ENCODE data around the gene CILP. TPM values are rescaled to one million over a fixed set of nuclear protein-coding genes. Genes with fewer than 3 reads are reported as not detected.

Gene CILP
- total RNA-seq, 1 experiment from 2014 or later = not detected

DNA sequence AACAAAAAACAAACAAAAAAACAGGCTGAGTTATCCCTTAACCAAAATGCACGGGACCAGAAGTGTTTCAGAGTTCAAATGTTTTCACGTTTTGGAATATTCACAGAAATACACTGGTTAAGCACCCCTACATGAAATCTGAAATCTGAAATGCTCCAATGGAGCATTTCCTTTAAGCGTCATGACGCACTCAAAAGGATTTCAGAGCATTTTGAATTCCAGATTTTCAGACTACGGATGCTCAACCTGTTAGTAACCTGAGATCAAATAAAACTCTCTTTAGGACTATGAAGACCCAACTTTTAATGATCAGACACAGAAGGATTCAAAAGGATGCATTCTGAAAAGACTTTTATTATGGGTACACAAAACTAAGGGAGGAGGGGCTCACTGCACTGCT, 35.8 kb downstream of the CILP start:
- H3K9ac ChIP-seq (ENCODE audit: low read length) = no peak overlapping the region
- no peak overlapping the region for H2AFZ ChIP-seq (ENCODE audit: low read depth, low read length, poor library complexity, severe bottlenecking)
- no peak for DNase-seq (ENCODE audit: low read depth, low spot score)
- H3K9me3 ChIP-seq (ENCODE audit: control insufficient read depth in 1 of 2, insufficient read depth in 1 of 2, low read depth in 1 of 2, low read length in 2 of 2) = no peaks in the 10 kb centered on the region
- H3K9me2 ChIP-seq (ENCODE audit: insufficient read depth) = no peaks in the 10 kb centered on the region
- no peaks in the 10 kb centered on the region for H3K27me3 ChIP-seq (ENCODE audit: insufficient read depth, low read length)
- no peak overlapping the region for H3K4me2 ChIP-seq (ENCODE audit: low read length)
- no peak for ATAC-seq
- intact Hi-C loops (cut with micrococcal nuclease) = loop anchor here (5.0 kb wide), 1 partner anchor 123 kb away; no protein-coding TSS in a partner anchor
- no peaks in the 10 kb centered on the region for H4K20me1 ChIP-seq (ENCODE audit: insufficient read depth)
- ChIA-PET RAD21 (ENCODE audit: low non-redundant PET in 1 of 2, low total read pairs in 2 of 2, uncharacterized antibody in 2 of 2, unreplicated experiment in 2 of 2) (no interaction called here), CTCF (no interaction called here), POLR2A (no interaction called here)
- no peak overlapping the region for H3K4me3 ChIP-seq (replicated peaks in 1 of 2; ENCODE audit: low read depth in 1 of 2, low read length in 2 of 2)
- TF ChIP-seq SP1 (IDR thresholded peaks at IDR 0.05; ENCODE audit: low read depth) = no peak
- TF ChIP-seq CEBPB (IDR thresholded peaks at IDR 0.05; ENCODE audit: low read depth) = no peak
- TF ChIP-seq ATF3 (IDR thresholded peaks at IDR 0.05) = no peak
- TF ChIP-seq ELF1 (IDR thresholded peaks at IDR 0.05; ENCODE audit: borderline replicate concordance, low read depth) = no peak
- peaks cover 0 to 8% of the 10 kb centered on the region in 2 experiments; a peak in 1 of 4 replicates for H3K4me1 ChIP-seq (ENCODE audit: control insufficient read depth in 1 of 2, insufficient read depth in 2 of 2, low read length in 2 of 2)
- H3K36me3 ChIP-seq (ENCODE audit: control insufficient read depth in 1 of 2, insufficient read depth in 2 of 2, low read length in 2 of 2) = peaks cover 32 to 42% of the 10 kb centered on the region in 2 experiments
- H3K27ac ChIP-seq (ENCODE audit: low read depth, low read length) = no peak overlapping the region
- BruUV-seq (replicated peaks) = no TSS peak
- peaks cover 36% of the 10 kb centered on the region for H3K79me2 ChIP-seq (ENCODE audit: insufficient read depth, low read length)

DNA sequence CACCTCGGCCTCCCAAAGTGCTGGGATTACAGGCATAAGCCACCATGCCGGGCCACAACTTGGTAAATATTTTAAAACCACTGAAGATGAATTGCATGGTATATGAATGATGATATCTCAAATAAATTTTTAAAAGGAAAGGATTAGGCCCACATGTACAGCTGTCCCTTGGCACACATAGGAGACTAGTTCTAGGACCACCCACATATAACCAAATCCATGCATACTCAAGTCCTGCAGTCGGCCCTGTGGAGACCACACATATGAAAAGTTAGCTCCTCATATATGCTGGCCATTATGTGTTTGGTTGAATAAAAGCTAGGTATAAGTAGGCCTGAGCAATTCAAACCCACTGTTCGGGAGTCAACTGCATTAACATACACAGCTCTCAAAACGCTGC, 36.8 kb downstream of the CILP start:
- POLR2A ChIA-PET = interaction anchor here (0.9 kb wide), 1 partner anchor 11 kb away, joined by 4 read pairs; the partner anchor contains the start of gene CLPX
- H3K27ac ChIP-seq (ENCODE audit: low read depth, low read length) = no peak overlapping the region
- no peak overlapping the region for H3K4me2 ChIP-seq (ENCODE audit: low read length)
- DNase-seq (ENCODE audit: low read depth, low spot score) (no peak), ATAC-seq (no peak)
- CTCF ChIA-PET = no interaction called here
- peaks cover 31% of the 10 kb centered on the region for H3K79me2 ChIP-seq (ENCODE audit: insufficient read depth, low read length)
- no peak overlapping the region for H2AFZ ChIP-seq (ENCODE audit: low read depth, low read length, poor library complexity, severe bottlenecking)
- no peak overlapping the region for H3K9ac ChIP-seq (ENCODE audit: low read length)
- H3K27me3 ChIP-seq (ENCODE audit: insufficient read depth, low read length) = no peaks in the 10 kb centered on the region
- intact Hi-C loops (cut with micrococcal nuclease) = no loop called here
- no TSS peak for BruUV-seq (replicated peaks)
- H3K9me2 ChIP-seq (ENCODE audit: insufficient read depth) = no peaks in the 10 kb centered on the region
- peaks cover 26 to 35% of the 10 kb centered on the region in 2 experiments for H3K36me3 ChIP-seq (ENCODE audit: control insufficient read depth in 1 of 2, insufficient read depth in 2 of 2, low read length in 2 of 2)
- H3K9me3 ChIP-seq (ENCODE audit: control insufficient read depth in 1 of 2, insufficient read depth in 1 of 2, low read depth in 1 of 2, low read length in 2 of 2) = no peaks in the 10 kb centered on the region
- H3K4me3 ChIP-seq (replicated peaks in 1 of 2; ENCODE audit: low read depth in 1 of 2, low read length in 2 of 2) = no peak overlapping the region
- RAD21 ChIA-PET (ENCODE audit: low non-redundant PET in 1 of 2, low total read pairs in 2 of 2, uncharacterized antibody in 2 of 2, unreplicated experiment in 2 of 2) = no interaction called here
- peaks cover 0 to 8% of the 10 kb centered on the region in 2 experiments; a peak in 1 of 4 replicates for H3K4me1 ChIP-seq (ENCODE audit: control insufficient read depth in 1 of 2, insufficient read depth in 2 of 2, low read length in 2 of 2)
- no peaks in the 10 kb centered on the region for H4K20me1 ChIP-seq (ENCODE audit: insufficient read depth)
- TF ChIP-seq ZFX (IDR thresholded peaks at IDR 0.05) (no peak), POLR2A (IDR thresholded peaks at IDR 0.05; ENCODE audit: borderline replicate concordance, extremely low read depth, insufficient read depth, insufficient read length) (no peak), CEBPB (IDR thresholded peaks at IDR 0.05; ENCODE audit: low read depth) (no peak), ATF3 (IDR thresholded peaks at IDR 0.05) (no peak), YY1 (IDR thresholded peaks at IDR 0.05; ENCODE audit: extremely low read depth, insufficient replicate concordance, low read depth, low read length) (no peak), POLR2AphosphoS5 (IDR thresholded peaks at IDR 0.05; ENCODE audit: low read depth, low read length) (no peak), SIN3A (IDR thresholded peaks at IDR 0.05; ENCODE audit: low read depth) (no peak), EGR1 (IDR thresholded peaks at IDR 0.05; ENCODE audit: low read depth) (no peak), ZBTB33 (IDR thresholded peaks at IDR 0.05; ENCODE audit: extremely low read depth, insufficient replicate concordance, low read length) (no peak), JUND (IDR thresholded peaks at IDR 0.05) (no peak), SP1 (IDR thresholded peaks at IDR 0.05; ENCODE audit: low read depth) (no peak), SRF (IDR thresholded peaks at IDR 0.05; ENCODE audit: low read depth) (no peak), ZNF274 (IDR thresholded peaks at IDR 0.05; ENCODE audit: low read depth, low read length) (no peak)
- TF ChIP-seq, protein P1, sequence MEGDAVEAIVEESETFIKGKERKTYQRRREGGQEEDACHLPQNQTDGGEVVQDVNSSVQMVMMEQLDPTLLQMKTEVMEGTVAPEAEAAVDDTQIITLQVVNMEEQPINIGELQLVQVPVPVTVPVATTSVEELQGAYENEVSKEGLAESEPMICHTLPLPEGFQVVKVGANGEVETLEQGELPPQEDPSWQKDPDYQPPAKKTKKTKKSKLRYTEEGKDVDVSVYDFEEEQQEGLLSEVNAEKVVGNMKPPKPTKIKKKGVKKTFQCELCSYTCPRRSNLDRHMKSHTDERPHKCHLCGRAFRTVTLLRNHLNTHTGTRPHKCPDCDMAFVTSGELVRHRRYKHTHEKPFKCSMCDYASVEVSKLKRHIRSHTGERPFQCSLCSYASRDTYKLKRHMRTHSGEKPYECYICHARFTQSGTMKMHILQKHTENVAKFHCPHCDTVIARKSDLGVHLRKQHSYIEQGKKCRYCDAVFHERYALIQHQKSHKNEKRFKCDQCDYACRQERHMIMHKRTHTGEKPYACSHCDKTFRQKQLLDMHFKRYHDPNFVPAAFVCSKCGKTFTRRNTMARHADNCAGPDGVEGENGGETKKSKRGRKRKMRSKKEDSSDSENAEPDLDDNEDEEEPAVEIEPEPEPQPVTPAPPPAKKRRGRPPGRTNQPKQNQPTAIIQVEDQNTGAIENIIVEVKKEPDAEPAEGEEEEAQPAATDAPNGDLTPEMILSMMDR (IDR thresholded peaks at IDR 0.05 in 2 of 3, conservative IDR thresholded peaks at IDR 0.05 in 1 of 3; ENCODE audit: borderline replicate concordance in 1 of 3, insufficient read depth in 1 of 3, low read depth in 2 of 3, low read length in 2 of 3) = no peak
